Progenitor cell of endocrine pancreas (in vitro differentiated cells): ENCODE results near the gene PLCXD1. TPM values are rescaled to one million over a fixed set of nuclear protein-coding genes. Genes with fewer than 3 reads are reported as not detected.

Experiments
- DNase-seq: peaks from one replicate; pipeline ENCODE4 v3.0.0; 2021; ENCODE audit warnings: low spot score; ENCODE audit not compliant: unreplicated experiment
- H3K27ac Mint-ChIP-seq: 2 replicates; pipeline ENCODE4 v1.8.0; 2021; ENCODE audit warnings: mild to moderate bottlenecking, moderate library complexity, mixed read lengths
- H3K27me3 Mint-ChIP-seq: 2 replicates; pipeline ENCODE4 v1.8.0; 2021; ENCODE audit warnings: mixed read lengths
- H3K36me3 Mint-ChIP-seq: 2 replicates; pipeline ENCODE4 v1.8.0; 2022; ENCODE audit warnings: mixed read lengths; ENCODE audit not compliant: insufficient read depth
- H3K4me1 Mint-ChIP-seq: 2 replicates; pipeline ENCODE4 v1.8.0; 2021; ENCODE audit warnings: low read depth, mixed read lengths
- H3K4me3 Mint-ChIP-seq: 2 replicates; pipeline ENCODE4 v1.8.0; 2021; ENCODE audit warnings: low read depth, mild to moderate bottlenecking, moderate library complexity, mixed read lengths
- H3K9me3 Mint-ChIP-seq: 2 replicates; pipeline ENCODE4 v1.8.0; 2021; ENCODE audit warnings: low read depth, mixed read lengths
- CTCF ChIP-seq: fragments of 200-600 bp; sonication (generic); IDR thresholded peaks from one replicate; pipeline ENCODE4 v1.5.0; 2021; ENCODE audit warnings: antibody characterized with exemption, mild to moderate bottlenecking; ENCODE audit not compliant: unreplicated experiment
- total RNA-seq: library from RNA; stranded (reverse); gene quantifications from 2 replicates; pipeline ENCODE4 v1.2.1, GENCODE V29; 2021

The PLCXD1 gene
- total RNA-seq, 1 donor from 2014 or later, result 55.6 TPM

DNA sequence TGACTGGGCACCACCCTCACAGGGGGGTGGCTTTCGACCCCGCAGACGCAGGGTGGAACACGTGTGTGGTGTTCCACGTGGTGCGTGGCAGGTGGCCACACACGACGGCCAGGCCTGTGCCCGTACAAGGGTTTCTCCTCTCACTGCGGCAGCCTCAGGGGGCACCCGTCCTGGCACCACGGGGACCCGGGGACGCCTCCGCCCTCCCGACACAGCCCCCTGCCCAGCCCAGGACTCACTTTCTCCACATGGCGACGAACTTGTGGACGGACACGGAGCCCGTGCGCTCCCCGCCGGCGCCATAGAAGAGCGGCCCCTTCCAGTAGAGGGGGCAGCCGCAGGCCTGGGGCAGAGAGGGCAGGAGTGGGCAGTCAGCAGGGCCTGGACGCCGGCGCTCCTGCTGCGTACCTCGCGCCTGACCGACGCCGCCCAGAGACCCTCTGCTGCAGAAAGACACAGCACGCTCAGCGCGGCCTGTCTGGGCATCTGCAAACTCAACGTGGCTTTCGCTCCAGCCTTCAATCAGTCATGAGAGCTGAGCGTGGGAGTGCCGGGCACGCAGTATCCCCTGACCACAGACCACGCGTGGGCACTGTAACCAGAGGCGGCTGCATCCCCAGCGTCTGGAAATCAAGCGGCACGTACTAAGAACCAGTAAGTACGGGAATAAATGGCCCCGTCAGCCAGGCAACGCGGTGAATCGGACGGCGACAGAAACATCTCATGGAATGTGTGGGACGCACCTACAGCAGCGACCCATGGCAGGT, 66.4 kb downstream of the PLCXD1 start:
- H3K36me3 Mint-ChIP-seq, result peaks cover 32% of the 10 kb centered on the region
- peaks cover 3% of the 10 kb centered on the region for H3K9me3 Mint-ChIP-seq
- H3K4me3 Mint-ChIP-seq, result no peak overlapping the region
- no peak for DNase-seq
- no peak overlapping the region for H3K27ac Mint-ChIP-seq
- no peaks in the 10 kb centered on the region for H3K27me3 Mint-ChIP-seq
- TF ChIP-seq CTCF, result no peak
- peaks cover 4% of the 10 kb centered on the region for H3K4me1 Mint-ChIP-seq

DNA sequence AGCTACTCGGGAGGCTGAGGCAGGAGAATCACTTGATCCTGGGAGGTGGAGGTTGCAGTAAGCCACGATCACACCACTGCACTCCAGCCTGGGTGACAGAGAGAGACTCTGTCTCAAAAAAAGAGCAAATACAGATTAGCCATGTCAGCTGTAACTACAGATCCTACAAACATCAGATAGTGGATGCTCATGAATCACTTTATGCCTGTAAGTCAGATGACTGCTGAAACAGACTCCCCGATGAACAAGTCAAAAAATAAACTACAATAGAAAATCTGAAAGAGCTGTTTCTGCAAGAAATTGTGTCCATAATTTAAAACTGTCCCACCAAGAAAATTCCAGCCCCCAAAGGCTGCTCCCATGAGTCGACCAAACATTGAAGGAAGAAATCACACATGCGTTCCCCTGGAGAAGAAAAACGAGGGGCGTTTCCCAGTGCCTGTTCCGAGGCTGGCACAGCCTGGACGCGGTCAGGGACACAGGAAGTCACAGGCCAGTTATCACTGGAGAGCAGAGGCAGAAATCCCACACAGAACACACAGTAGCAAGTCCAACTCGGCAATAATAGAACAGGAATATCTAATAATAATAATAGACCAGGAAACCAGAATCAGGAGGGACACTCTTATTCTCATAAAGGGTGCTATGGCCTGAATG, 67.4 kb downstream of the PLCXD1 start:
- H3K27ac Mint-ChIP-seq, result peak overlapping the region; percentile 88
- DNase-seq, result no peak
- no peaks in the 10 kb centered on the region for H3K27me3 Mint-ChIP-seq
- peaks cover 3% of the 10 kb centered on the region for H3K9me3 Mint-ChIP-seq
- H3K4me1 Mint-ChIP-seq, result peaks cover 4% of the 10 kb centered on the region
- H3K4me3 Mint-ChIP-seq, result no peak overlapping the region
- H3K36me3 Mint-ChIP-seq, result peaks cover 34% of the 10 kb centered on the region
- no peak for TF ChIP-seq CTCF

DNA sequence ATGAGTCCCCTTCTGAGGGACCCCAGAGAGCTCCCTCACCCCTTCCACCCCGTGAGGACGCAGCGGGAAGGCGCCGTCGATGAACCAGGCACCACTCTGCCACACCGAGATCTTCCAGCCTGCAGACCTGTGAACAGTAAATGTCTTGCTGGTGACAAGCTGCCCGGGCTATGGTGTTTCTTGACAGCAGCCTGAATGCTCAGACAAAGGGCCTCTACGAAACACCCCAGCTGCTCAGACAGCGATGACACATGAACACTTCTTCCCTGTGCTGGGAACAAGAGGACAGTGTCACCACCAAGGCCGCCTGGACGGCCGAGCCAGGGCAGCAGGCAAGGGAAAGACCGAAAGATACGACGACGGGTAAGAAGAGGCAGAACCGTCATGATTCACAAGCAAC, 68.0 kb downstream of the PLCXD1 start:
- no peak overlapping the region for H3K27ac Mint-ChIP-seq
- H3K4me1 Mint-ChIP-seq, result peaks cover 4% of the 10 kb centered on the region
- peaks cover 34% of the 10 kb centered on the region for H3K36me3 Mint-ChIP-seq
- TF ChIP-seq CTCF, result no peak
- no peak overlapping the region for H3K4me3 Mint-ChIP-seq
- DNase-seq, result no peak
- peaks cover 3% of the 10 kb centered on the region for H3K9me3 Mint-ChIP-seq
- H3K27me3 Mint-ChIP-seq, result no peaks in the 10 kb centered on the region

DNA sequence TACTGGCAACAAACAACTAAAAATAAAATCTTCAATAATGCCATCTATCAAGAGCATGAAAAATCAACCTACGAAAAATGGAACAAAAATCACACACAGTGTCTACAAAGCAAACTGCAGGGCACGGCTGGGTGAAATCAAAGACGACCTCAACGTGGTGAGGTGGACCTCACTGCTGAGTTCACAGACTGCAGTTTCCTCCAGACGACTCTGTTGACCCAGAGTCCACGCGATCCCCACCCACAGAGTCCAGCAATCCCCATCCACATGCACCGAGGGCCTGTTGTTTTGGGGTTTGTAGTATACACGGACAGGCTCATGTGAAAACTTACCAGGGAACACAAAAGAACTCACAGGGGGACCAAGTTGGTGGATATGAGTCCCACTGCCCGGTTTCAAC, 68.5 kb downstream of the PLCXD1 start:
- no peak for DNase-seq
- no peaks in the 10 kb centered on the region for H3K27me3 Mint-ChIP-seq
- H3K36me3 Mint-ChIP-seq, result peaks cover 31% of the 10 kb centered on the region
- H3K9me3 Mint-ChIP-seq, result peaks cover 3% of the 10 kb centered on the region
- no peak overlapping the region for H3K4me3 Mint-ChIP-seq
- peaks cover 4% of the 10 kb centered on the region for H3K4me1 Mint-ChIP-seq
- no peak for TF ChIP-seq CTCF
- peak overlapping the region; percentile 62 for H3K27ac Mint-ChIP-seq

DNA sequence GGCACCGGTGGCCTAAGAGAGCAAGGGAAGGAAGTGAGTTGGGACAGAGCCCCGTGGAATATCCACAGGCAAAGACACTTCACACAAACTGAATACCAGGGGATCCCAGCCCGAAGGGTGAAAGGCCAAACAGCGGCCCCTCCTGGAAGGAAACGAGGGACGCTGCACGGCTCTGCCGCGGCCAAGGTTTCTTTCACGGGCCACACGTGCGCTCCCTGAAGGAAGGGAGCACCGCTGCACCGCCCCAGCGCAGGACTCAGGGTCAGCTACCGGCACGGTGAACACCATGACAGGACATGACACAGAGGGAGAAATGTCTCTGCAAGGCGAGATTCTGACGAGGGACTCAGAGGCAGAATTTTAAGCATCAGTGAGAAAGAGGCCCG, 69.0 kb downstream of the PLCXD1 start:
- peaks cover 3% of the 10 kb centered on the region for H3K9me3 Mint-ChIP-seq
- H3K4me1 Mint-ChIP-seq, result peaks cover 4% of the 10 kb centered on the region
- no peak overlapping the region for H3K4me3 Mint-ChIP-seq
- no peak for DNase-seq
- H3K27ac Mint-ChIP-seq, result peak overlapping the region; percentile 62
- peaks cover 28% of the 10 kb centered on the region for H3K36me3 Mint-ChIP-seq
- TF ChIP-seq CTCF, result no peak
- H3K27me3 Mint-ChIP-seq, result no peaks in the 10 kb centered on the region
